Esophagus muscularis mucosa (tissue), 4 donors: ENCODE measurements around the gene SLITRK1.

Experiments
- CTCF ChIP-seq, 3 experiments: fragments of 200-600 bp in 2 of 3; fragments of 450-650 bp in 1 of 3; sonication (generic) in 2 of 3; IDR thresholded peaks; one replicate each; pipeline ENCODE4 v1.5.1; 2017 to 2019; ENCODE audit warnings: antibody characterized with exemption in 3 of 3, mild to moderate bottlenecking in 2 of 3, moderate library complexity in 1 of 3
- EP300 ChIP-seq: sonication (generic); formaldehyde crosslinking; IDR thresholded peaks from one replicate; pipeline ENCODE4 v1.6.1; 2017; ENCODE audit warnings: antibody characterized with exemption
- POLR2AphosphoS5 ChIP-seq, 2 donors: sonication (generic); formaldehyde crosslinking; IDR thresholded peaks; one replicate each; pipeline ENCODE4 v1.6.1; 2017; ENCODE audit warnings: antibody characterized with exemption in 2 of 2

DNA sequence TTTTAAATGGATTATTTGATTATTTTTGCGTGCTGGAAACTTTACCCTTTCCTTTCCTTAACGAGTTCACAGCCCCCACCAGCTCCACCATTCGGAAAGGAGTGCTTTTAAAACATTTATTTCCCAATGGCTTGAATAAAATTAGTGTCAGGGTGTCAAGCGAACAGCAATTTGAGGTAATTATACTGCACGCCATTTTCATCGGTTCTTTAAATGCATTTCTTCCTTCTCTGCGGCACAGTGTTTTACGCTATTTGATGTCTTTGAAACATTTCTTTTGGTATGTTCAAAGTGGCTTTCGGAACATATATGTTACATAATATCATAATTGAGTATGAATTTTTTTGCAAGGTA, 309 bp upstream of the SLITRK1 start:
- TF ChIP-seq CTCF (IDR thresholded peaks at IDR 0.05) (no peak), POLR2AphosphoS5 (IDR thresholded peaks at IDR 0.05) (no peak), EP300 (no peak)
